ENCODE results near the gene UBXN6.

The UBXN6 gene

DNA sequence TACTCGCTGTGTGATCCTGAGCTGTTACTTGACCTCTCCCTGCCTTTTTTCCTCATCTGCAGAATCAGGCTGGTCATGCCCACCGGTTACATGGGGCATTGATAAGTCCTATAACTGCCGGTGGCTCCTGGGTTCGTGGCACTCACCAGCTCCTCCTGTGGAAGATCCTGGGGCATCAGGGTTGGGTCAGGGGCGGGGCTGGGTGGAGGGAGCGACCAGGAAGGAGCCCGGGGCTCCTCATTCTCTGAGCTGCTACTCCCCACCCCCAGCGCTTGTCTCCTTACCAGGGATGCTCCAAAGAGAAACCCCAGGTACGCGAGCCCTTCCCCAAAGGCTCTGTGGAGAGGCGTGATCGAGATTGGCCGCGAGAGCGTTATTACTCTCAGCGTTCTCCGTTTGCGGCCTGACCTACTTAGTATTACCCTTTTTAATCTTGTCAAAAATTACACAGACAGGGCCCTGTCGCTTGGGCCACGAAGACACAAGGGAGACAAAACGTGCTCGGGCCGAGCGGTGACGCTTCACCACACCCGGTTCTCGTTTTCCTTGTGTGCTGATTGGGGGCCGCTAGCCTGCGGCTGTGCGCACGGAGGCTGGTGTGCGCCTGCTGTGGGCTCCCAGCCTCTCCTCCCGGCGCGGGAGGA lies 25.2 kb upstream of the UBXN6 start:
- TF ChIP-seq, protein P1, sequence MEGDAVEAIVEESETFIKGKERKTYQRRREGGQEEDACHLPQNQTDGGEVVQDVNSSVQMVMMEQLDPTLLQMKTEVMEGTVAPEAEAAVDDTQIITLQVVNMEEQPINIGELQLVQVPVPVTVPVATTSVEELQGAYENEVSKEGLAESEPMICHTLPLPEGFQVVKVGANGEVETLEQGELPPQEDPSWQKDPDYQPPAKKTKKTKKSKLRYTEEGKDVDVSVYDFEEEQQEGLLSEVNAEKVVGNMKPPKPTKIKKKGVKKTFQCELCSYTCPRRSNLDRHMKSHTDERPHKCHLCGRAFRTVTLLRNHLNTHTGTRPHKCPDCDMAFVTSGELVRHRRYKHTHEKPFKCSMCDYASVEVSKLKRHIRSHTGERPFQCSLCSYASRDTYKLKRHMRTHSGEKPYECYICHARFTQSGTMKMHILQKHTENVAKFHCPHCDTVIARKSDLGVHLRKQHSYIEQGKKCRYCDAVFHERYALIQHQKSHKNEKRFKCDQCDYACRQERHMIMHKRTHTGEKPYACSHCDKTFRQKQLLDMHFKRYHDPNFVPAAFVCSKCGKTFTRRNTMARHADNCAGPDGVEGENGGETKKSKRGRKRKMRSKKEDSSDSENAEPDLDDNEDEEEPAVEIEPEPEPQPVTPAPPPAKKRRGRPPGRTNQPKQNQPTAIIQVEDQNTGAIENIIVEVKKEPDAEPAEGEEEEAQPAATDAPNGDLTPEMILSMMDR (IDR thresholded peaks at IDR 0.05; ENCODE audit: low read length, missing control alignments): no peak
- no peak for DNase-seq (ENCODE audit: low read depth)
- no peak overlapping the region for H3K4me3 ChIP-seq (replicated peaks; ENCODE audit: low read depth, low read length)

DNA sequence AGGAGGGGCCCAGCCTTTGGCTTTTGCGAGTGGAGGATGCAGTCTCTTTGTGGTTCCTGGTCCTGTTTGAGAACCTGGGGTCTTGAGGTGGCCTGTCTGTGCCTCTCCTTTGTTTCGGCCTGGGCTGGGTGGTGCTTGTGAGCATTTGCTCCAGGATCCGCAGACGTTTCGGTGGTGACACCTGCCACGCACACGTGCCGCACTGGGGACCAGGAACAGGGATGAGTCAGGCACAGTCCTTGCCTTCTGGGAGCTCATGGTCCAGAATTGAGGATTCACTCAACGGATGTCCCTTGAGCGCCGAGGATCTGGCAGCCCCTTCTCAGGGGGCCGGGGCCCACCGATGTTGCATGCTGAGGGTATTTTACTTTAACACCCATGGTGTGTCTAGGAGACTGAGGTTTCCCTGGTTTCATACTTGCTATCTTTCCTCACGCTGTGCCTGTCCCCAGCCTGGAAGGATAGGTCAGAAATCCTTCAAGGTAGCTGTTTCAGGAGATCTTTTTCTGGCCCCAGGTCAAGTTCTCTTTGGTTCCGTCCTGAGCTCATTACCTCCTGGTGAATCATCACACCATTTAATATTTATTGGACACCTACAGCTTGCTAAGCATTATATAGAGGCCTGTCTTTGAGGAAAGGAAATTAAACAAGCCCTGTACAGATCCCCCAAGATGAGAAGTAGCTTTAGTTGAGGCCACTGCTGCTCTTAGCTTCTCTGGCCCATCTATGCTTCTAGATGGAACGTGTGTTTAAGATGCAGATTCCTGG lies 19.6 kb upstream of the UBXN6 start:
- H3K4me3 ChIP-seq (replicated peaks; ENCODE audit: low read depth, low read length): no peak overlapping the region
- no peak for DNase-seq (ENCODE audit: low read depth)
- TF ChIP-seq, protein P1 (IDR thresholded peaks at IDR 0.05; ENCODE audit: low read length, missing control alignments): no peak

DNA sequence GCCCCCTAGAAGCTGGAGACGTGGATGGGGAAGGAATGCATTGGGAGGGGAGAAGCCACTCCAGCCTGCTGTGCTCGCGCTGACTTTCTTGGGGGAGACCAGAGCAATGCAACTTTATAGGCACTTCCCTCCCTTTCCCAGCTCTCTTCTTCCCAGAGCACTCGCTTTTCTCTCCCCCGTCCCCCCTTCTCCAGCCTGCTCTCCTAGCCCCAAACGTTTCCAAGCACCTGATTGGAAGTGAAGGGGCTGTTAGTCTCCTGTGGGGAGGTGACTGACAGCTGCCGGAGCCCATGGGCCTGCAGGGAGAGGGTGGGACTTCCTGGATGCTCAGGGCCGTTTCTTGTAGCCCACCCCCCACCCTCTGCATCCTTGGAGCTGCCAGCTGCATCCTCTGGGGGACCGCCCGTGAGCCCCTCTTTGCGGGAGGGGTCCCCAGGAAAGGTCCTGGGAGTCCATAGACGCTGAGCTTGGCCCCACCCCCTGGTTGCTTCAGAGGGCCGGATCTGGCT lies 17.0 kb upstream of the UBXN6 start:
- peak; percentile 67 for DNase-seq (ENCODE audit: low read depth)
- TF ChIP-seq, protein P1 (IDR thresholded peaks at IDR 0.05; ENCODE audit: low read length, missing control alignments): no peak
- H3K4me3 ChIP-seq (replicated peaks; ENCODE audit: low read depth, low read length): peak overlapping the region; percentile 83

DNA sequence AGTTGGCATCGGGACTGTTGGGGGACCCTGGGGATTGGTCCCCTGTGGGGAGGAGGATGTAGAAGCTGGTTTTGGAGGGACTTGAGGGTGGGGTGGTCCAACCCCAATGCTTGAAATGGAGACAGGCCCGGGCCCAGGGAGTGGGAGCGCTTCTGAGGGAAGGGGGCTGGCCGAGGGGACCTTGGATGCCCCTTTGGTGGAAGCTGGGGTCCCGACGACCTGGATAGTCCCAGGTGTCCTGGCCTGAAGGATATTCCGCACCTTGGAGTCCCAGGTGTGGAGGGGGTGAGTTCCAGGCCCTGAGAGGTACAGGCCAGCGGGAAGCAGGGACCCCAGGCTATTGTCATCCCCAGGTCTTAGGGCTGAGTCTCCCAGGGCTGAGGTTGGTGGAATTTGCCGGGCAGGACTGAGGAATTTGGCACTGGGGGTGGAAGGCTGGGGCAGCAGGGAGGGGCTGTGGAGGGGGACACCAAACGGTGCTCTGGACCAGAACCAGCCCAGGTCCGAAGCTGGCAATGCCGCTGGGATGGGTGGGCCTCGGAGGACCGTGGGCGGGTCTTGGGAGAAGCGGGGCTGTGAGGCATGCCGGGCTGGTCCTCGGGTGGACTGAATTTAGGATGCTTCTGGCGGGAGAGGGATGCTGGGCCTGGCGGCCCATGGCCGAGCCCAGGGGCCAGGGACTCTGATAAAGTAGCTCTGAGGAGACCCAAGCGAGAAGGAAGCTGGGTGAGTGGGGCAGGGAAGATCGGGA lies 16.3 kb upstream of the UBXN6 start:
- H3K4me3 ChIP-seq (replicated peaks; ENCODE audit: low read depth, low read length): peak overlapping the region; percentile 83
- DNase-seq (ENCODE audit: low read depth): no peak

DNA sequence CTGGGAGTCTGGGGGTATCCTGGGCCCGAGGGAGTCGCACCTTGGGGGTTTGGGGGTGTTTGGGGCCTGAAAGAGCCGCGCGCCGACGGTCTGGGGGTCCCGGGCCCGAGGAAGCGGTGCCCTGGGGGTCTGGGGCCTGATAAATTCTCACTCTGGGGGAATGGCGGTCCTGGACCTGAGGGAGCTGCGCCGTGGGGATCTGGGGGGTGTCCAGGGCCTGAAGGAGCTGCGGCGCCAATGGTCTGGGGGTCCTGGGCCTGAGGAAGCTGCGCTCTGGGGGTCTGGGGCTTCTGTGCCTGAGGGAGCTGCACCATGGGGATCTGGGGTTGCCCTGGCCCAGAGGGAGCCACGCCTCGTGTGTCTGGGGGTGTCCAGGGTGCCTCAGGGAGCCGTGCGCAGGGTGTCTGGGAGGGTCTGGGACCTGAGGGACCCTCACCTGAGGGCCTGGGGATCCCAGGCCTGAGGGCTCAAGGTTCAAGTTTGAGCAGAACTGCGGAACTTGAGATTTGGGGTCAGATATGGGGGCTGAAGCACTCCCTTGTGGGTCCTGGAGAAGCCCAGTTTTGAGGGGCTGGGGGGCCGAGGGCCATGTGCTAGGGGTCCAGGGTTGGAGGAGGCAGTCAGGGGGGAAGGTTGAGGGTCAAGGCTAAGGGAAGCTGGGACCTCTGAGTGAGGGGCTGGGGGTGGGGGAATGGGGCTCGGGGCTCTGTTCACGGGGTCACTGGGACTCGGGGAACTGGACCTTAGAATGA lies 15.6 kb upstream of the UBXN6 start:
- H3K4me3 ChIP-seq (replicated peaks; ENCODE audit: low read depth, low read length): peak overlapping the region; percentile 83
- no peak for DNase-seq (ENCODE audit: low read depth)
- TF ChIP-seq, protein P1 (IDR thresholded peaks at IDR 0.05; ENCODE audit: low read length, missing control alignments): no peak

More for the DNA sequence above, 16.3 kb upstream of the UBXN6 start:
- TF ChIP-seq, protein P1 (IDR thresholded peaks at IDR 0.05; ENCODE audit: low read length, missing control alignments): no peak

Data from fibroblast of pulmonary artery (primary cell).